Raji (cell line): ENCODE results near the gene RPL13.

Experiments used
- POLR2A ChIP-seq: IDR thresholded peaks from 2 replicates; pipeline ENCODE4 v1.6.1; 2011; ENCODE audit warnings: low read depth, low read length, control low read depth; ENCODE audit not compliant: insufficient read depth

Gene RPL13

DNA sequence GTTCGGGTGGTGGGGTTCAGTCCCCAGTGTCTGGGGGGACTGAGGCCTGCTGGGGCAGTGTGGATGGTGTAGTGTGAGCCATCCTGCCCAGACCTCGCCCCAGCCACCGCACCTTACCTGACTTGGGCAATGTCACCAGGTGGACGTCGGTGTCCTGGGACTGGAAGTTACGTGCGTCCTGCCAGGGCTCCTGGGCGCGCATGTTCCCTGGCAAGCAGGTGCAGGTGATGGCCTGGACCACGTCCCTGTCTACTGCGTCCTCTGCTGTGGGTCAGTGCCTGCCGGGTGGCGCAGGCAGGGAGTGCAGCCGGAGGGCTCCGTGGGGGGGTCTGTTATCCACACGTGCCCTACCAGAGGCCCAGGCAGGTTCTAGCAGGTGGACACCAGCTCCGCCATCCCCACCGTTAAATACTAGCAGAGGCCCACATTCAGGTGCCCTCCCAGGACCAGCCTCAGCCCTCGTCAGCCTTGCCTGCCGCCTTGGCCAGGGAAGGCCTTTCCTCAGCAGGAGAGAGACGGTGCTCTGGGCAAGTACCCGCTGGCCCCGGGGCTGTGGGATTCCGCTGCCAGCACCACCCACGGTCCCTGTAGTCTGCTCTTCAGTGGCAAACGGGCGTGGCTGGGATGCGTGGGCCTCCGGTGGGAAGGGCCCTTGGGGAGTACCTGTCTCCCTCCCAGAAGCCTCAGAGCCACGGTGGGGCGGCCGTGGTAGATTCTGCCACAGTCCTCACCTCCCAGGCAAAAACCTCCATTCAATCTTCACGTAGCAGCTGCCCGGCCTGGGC lies 44.9 kb downstream of the RPL13 start:
- no peak for TF ChIP-seq POLR2A

GRCh38 chr16:89606006-89606405 lies 45.5 kb downstream of the RPL13 start:
- TF ChIP-seq POLR2A, result no peak

- no peak for TF ChIP-seq POLR2A
Observed at GRCh38 chr16:89607453-89607852, 47.0 kb downstream of the RPL13 start.

DNA sequence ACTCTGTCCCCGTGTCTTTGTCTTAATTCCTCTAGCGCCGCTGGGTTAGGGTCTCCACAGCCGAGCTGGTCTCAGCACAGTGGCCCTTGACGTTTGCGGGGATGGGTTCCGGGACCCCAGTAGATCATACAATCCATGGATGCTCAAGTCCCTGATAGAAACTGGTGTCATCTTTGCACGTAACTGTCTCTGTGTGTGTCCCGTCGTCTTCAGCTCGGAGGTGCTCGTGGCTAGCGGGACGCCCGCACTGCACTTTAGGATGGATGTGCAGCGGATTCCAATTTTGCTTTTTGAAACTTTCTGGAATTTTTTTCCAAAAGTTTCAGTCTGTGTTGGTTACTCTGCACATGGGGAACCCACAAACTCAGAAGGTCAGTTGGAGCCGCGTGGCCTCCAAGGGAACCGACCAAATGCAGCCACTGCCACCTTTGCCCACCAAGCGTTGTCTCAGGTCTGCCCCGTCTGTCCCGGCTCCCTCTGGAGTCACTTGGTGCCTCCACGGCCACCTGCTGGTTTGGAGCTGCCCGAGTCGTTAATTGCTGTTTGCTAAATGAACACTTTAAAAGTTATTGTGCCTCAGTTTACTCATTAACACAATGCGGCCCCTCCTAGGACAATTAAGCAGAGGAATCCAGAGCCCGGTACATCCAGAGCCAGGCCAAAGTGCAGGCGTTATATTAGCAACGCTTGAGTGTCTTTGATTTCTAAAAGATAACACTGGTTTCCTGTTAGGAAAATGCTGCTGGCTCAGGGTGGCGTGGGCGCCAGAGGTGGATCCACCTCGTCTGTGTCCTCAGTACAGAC lies 47.7 kb downstream of the RPL13 start:
- no peak for TF ChIP-seq POLR2A

GRCh38 chr16:89610108-89610453 lies 49.6 kb downstream of the RPL13 start:
- TF ChIP-seq POLR2A, result no peak

- no peak for TF ChIP-seq POLR2A
Observed at GRCh38 chr16:89612415-89613166, 52.1 kb downstream of the RPL13 start.

- no peak for TF ChIP-seq POLR2A
Observed at GRCh38 chr16:89613231-89613953, 52.9 kb downstream of the RPL13 start, which contains the start of gene DPEP1. Gene DPEP1 (plus strand): TSS chr16:89613642. CDS start chr16:89630411, 16,769 bp downstream.

- TF ChIP-seq POLR2A, result no peak
Observed at GRCh38 chr16:89613954-89614459, 53.5 kb downstream of the RPL13 start.
